Stimulated activated CD8-positive, alpha-beta memory T cell treated with anti-CD3 and anti-CD28 coated beads, Interleukin-12 subunit alpha, Interleukin-12 subunit beta, amount 100 ng/mL, for 4 hours (primary cell): ENCODE results near the gene SNIP1.
"Not testable (repeated sequence)": the region's sequence is repeated elsewhere in the genome, so short reads cannot be mapped to it uniquely, and the experiment has no call there.

Source experiments
- DNase-seq: peaks from one replicate; pipeline ENCODE4 v3.0.0-alpha.2; 2020; ENCODE audit warnings: low read depth

Gene SNIP1

GRCh38 chr1:37513795-37514349 is 40.2 kb downstream of the SNIP1 start:
- DNase-seq = peak; percentile 47

- DNase-seq = no peak
Observed at GRCh38 chr1:37509181-37509580, 44.9 kb downstream of the SNIP1 start.

- no peak for DNase-seq
Observed at GRCh38 chr1:37506740-37507139, 47.4 kb downstream of the SNIP1 start.

GRCh38 chr1:37502791-37503190 is 51.3 kb downstream of the SNIP1 start:
- not testable (repeated sequence) for DNase-seq

GRCh38 chr1:37502104-37502503 is 52.0 kb downstream of the SNIP1 start:
- DNase-seq = no peak

- DNase-seq = no peak
Observed at GRCh38 chr1:37501661-37502060, 52.4 kb downstream of the SNIP1 start.

GRCh38 chr1:37498872-37499617 is 55.0 kb downstream of the SNIP1 start:
- DNase-seq = no peak

GRCh38 chr1:37497832-37498231 is 56.3 kb downstream of the SNIP1 start:
- no peak for DNase-seq

- DNase-seq = no peak
Observed at GRCh38 chr1:37495875-37496274, 58.2 kb downstream of the SNIP1 start.

- no peak for DNase-seq
Observed at GRCh38 chr1:37493336-37494098, 60.6 kb downstream of the SNIP1 start.

GRCh38 chr1:37487619-37487984 is 66.5 kb downstream of the SNIP1 start:
- DNase-seq = no peak

- peak; percentile 60 for DNase-seq
Observed at GRCh38 chr1:37486680-37487618, 67.1 kb downstream of the SNIP1 start.

- no peak for DNase-seq
Observed at GRCh38 chr1:37485902-37486679, 68.0 kb downstream of the SNIP1 start.
